Measurements from ENCODE around the gene DTD2. TPM values are rescaled to one million over a fixed set of nuclear protein-coding genes. Genes with fewer than 3 reads are reported as not detected.
"Not testable (repeated sequence)": the region's sequence is repeated elsewhere in the genome, so short reads cannot be mapped to it uniquely, and the experiment has no call there.

The DTD2 gene
- total RNA-seq, 1 experiment from 2014 or later, result 36.0 TPM

GRCh38 chr14:31442284-31442683 is 15.0 kb downstream of the DTD2 start:
- no peak for DNase-seq (ENCODE audit: low read depth)

GRCh38 chr14:31441273-31442111 is 15.8 kb downstream of the DTD2 start:
- no peak for DNase-seq (ENCODE audit: low read depth)

- no peak for DNase-seq (ENCODE audit: low read depth)
Observed at GRCh38 chr14:31440280-31440679, 17.0 kb downstream of the DTD2 start.

GRCh38 chr14:31439561-31439960 is 17.7 kb downstream of the DTD2 start:
- DNase-seq (ENCODE audit: low read depth), result no peak

- DNase-seq (ENCODE audit: low read depth), result not testable (repeated sequence)
Observed at GRCh38 chr14:31437045-31437691, 20.1 kb downstream of the DTD2 start.

GRCh38 chr14:31435276-31435675 is 22.0 kb downstream of the DTD2 start:
- DNase-seq (ENCODE audit: low read depth), result peak; percentile 48

- DNase-seq (ENCODE audit: low read depth), result no peak
Observed at GRCh38 chr14:31430634-31431264, 26.6 kb downstream of the DTD2 start.

GRCh38 chr14:31429791-31430190 is 27.5 kb downstream of the DTD2 start:
- no peak for DNase-seq (ENCODE audit: low read depth)

GRCh38 chr14:31428011-31428410 is 29.3 kb downstream of the DTD2 start:
- DNase-seq (ENCODE audit: low read depth), result no peak

GRCh38 chr14:31426663-31427062 is 30.6 kb downstream of the DTD2 start:
- DNase-seq (ENCODE audit: low read depth), result no peak

GRCh38 chr14:31425905-31426304 is 31.4 kb downstream of the DTD2 start:
- DNase-seq (ENCODE audit: low read depth), result no peak

- no peak for DNase-seq (ENCODE audit: low read depth)
Observed at GRCh38 chr14:31421200-31421599, 36.1 kb downstream of the DTD2 start.

- DNase-seq (ENCODE audit: low read depth), result peak; percentile 94
Observed at GRCh38 chr14:31420319-31421111, 36.8 kb downstream of the DTD2 start, which contains the start of gene HEATR5A. Gene HEATR5A, minus strand, starts transcription at chr14:31420550. Its CDS starts 17,575 bp downstream, at chr14:31402975.

- DNase-seq (ENCODE audit: low read depth), result peak; percentile 53
Observed at GRCh38 chr14:31419967-31420318, 37.4 kb downstream of the DTD2 start.

- peak; percentile 5 for DNase-seq (ENCODE audit: low read depth)
Observed at GRCh38 chr14:31419179-31419966, 37.9 kb downstream of the DTD2 start.

GRCh38 chr14:31418440-31418839 is 38.9 kb downstream of the DTD2 start:
- no peak for DNase-seq (ENCODE audit: low read depth)

GRCh38 chr14:31414190-31414833 is 43.0 kb downstream of the DTD2 start:
- DNase-seq (ENCODE audit: low read depth), result peak; percentile 27

- peak; percentile 5 for DNase-seq (ENCODE audit: low read depth)
Observed at GRCh38 chr14:31411218-31411727, 46.0 kb downstream of the DTD2 start.

- DNase-seq (ENCODE audit: low read depth), result no peak
Observed at GRCh38 chr14:31410048-31410650, 47.2 kb downstream of the DTD2 start.

GRCh38 chr14:31408421-31408820 is 48.9 kb downstream of the DTD2 start:
- DNase-seq (ENCODE audit: low read depth), result no peak
